Fibroblast of gingiva (primary cell): ENCODE measurements around the gene ZNF511.

Experiments
- DNase-seq: peaks from one replicate; pipeline ENCODE4 v3.0.0-alpha.2; 2011; ENCODE audit warnings: low read depth

ZNF511 gene

DNA sequence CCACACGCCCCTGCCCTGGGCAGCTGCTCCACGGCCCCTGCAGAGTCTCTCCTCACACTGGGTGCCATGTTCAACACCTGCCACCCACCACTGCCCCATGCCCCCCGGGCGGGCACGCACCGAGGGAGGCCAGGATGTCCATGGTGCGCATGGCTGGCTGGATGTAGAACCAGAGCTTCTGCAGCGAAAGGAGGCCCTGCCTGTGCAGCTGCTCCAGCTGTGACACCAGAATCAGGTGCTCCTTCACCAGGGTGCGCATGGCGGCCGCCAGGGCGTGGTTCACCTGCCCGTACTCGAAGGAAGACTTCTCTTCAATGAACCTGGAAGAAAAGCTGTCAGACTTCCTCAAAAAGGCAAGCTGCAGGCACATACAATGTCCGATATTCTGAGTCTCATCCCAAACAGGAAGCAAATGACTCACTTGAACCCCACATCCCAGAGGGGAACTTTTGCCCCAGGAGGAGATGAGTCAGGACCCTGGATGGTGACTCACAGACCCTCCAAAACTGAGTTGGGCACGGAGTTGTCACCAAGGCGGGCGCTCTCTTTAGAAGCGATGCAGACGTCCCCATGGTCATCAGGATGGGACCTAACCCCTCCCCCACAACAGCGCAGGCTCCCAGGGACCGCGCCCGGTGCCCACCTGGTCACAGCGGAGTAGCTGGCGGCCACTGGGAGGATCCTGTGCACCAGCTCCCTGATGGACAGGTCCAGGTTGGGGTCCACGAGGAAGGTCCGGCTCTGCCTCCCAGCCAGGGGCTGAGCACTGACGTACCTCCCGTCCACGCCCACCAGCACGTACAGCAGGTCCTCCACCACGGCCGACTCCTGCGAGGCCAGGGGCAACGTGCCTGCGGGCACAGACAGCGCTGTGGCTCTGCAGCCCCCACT is 15.6 kb upstream of the ZNF511 start:
- DNase-seq, result peak; percentile 21

DNA sequence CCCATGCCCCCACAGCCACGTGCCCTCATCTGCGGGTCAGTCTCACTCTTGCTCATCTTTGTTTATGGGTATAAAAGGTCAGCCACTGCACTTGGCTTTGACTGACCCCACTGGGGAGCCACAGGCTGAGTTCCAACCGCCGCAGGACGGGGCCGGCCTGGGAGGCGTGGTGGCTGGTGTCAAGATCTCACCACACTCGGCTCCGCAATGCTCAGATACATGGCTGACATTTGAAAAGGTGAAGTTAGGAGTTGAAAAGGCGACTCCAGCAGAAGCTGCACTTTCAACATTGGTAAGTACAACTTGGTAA is 14.9 kb upstream of the ZNF511 start:
- no peak for DNase-seq

DNA sequence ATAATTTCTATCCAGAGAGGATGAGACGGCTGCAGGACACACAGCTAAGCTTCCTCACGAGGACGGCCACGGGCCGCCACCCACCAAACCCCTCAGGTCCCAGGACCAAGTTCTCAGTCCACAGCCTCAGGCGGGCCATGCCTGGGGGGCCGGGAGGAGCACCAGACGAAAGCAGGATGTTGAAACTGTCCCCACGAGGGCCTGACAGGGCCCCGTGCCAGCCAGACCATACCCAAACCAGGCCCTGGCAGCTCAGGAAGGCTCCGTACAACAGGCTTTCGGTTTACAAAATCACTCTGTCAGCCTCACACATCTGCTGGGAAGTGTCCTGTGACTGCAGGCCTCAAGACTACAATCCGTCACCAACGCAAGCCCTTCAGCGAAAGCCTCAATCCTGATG is 14.5 kb upstream of the ZNF511 start:
- DNase-seq, result no peak

DNA sequence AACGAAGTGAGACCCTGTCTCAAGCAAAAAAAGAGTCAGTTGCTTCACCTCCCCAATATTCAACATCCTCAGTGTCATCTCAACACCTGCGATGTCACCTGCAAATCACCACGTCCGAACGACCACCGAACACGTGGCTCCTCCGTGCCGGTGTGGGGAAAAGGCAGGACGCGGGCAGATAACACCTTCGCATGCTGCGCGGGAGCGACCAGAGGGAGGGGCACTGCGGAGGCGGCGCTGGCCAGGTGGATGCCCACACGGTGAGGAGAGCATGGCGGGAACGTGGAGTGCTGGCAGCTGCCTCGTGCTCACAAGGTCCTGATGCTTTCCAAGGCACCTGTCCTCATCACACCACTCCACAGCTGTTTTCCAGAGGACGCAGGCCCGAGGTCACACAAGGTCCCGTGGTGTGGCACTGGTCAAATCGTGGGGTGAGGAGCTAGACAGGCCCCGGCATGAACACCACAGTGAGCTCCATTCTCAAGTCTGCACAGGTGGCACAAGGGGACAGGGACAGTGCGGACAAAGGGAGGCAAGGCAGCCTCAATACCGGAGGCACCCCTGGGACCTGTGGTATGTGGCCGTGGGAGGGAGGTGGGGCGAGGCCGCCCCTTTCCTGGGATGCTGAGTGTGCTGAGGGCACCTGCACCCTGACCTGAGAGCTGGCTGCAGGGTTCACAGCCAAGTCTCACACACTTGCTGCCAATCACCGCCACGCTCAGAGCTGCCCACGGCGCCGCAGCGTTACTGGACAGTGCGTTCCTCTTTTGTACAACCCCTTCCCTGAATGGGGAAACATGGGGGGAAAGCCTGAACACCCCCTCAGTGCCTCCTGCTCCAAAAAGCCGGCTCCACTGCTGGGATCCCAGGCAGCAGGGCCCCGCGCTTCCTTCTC is 13.0 kb upstream of the ZNF511 start:
- no peak for DNase-seq

DNA sequence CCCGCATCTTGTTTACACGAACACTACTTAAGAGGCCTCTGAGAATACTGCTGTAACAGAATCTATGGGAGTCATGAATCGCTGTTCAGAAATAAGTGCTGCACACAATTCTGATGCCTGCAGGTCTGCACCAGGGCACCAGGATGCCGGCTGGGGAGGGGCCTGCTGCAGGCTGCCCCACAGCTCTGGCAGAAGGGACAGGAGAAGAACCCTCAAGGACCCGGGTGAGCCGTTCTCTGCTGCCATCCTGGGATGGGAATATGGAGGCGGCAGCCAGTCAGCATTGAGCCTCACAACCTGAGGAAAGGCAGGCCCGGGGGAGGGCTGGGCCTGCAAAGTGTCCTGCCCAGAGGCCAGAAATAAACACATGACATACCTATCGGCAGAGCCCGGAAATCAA is 11.2 kb upstream of the ZNF511 start:
- no peak for DNase-seq

DNA sequence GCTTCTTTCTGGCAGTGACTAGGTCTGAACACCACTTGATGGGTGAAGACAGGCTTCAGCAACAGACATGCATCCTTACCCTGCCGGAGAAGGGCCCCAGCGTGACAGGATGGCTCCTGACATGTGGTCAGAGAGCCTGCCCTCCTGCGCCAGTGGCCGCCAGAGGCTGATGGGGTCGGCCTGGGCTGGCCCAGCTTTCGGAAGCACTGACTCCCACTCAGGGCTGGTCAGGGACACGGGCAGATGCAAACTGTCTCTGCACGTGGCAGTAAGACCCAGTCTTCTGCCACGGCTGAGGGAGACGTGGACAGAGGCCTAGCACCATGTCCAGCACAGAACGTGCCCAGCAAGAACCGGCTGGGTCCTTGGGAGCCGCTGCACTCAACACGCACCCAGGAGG is 10.2 kb upstream of the ZNF511 start:
- no peak for DNase-seq

DNA sequence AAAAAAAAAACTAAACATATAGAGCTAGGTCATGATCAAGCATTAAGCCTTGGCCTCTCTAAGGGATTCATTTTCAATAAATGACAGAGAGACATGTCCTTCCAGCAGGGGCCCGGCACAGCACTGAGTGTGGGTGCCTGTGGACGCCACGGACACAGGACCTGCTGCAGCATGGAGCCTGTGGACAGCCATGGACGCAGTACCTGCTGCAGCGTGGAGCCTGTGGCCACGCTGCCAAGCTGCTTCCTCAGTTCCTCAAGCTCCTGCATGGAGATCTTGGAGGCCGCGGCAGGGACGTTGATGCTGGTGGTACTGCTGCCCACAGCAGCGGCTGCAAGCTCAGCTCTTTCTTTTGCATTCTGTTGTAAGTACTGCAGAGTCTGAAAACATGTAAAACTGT is 9.5 kb upstream of the ZNF511 start:
- DNase-seq, result no peak

DNA sequence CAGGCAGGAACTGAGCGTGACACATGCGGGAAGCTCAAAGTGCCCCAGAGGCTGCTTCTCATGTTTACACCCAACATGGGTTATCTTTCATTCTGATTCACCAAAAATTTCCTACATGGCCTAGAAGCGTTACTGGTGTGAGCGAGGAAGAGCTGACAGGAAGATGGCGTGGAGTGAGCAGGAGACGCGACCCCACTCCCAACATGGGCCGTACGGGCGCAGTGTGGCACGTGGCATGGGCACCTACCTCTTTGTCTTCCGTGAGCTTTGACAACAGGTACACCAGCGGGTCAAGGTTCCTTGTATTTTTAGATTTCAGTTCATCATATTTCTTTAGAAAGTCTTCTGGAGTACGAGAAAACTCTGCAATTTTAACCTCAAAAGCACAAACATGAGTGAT is 9.0 kb upstream of the ZNF511 start:
- DNase-seq, result no peak

DNA sequence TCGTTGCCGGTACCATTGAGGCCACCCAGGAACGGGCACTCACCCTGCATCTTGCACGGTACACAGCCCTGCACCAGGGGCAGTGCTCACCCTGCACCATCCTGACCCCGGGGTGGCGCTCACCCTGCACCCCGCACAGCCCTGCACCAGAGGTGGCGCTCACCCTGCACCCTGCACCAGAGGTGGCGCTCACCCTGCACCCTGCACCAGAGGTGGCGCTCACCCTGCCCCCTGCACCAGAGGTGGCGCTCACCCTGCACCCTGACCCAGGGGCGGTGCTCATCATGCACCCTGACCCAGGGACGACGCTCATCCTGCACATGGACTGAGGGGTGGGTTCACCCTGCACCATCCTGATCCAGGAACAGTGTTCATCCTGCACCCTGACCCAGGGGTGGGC is 6.5 kb upstream of the ZNF511 start:
- DNase-seq, result no peak

DNA sequence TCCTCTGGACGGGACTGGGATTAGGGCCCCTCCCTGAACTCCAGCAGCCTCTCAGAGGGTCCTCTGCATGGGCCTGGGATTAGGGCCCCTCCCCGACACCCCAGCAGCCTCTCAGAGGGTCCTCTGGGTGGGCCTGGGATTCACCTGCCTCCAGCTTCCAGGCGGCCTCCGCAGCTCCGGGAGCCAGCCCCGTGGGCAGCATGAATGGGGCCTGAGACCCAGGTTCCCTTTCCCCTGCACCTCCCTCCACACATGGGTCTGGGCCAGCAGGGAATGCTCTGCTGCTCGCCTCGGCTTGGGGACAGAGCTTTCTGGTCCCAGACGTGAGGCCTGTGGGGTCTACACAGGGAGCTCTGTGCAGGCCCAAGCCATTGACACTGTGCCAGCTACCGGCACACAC is 5.5 kb upstream of the ZNF511 start:
- DNase-seq, result no peak

DNA sequence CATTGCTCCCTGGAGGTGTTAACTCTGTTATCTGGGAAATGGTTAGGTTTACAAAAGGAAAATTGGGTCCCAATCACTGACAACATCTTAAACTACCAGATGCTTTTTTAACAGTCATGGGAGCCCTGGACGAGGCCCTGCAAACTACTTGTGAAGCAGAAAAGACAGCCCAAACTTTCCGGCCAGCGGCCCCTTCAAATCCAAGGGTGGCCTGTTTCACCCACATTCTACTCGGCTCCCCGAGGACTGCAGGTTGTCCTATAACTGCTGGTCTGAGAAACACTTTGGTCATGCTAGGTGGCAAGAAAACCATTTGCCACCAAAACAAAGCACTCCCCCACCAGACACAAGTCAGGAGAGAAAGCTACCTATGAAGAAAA is 2.6 kb upstream of the ZNF511 start:
- no peak for DNase-seq

DNA sequence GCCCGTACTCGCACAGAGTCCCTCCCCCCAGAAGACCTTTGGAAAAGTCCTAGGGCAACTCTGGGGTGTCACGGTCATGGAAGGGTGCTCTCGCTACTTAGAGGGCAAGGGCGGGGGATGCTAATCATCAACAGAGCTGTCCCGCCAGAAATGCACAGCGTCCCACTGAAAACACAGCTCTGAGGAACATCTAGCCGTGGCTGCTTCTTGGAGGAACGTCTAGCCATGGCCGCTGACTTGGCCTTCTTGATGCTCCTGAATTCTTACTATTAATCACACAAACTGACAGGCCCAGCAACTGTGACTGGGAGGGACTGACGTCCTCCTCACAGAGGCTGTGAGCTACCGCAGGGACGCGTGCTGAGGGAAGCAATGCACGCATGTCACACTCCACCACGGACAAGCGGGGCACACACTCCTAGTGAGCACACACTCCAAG is 1.8 kb upstream of the ZNF511 start:
- no peak for DNase-seq

DNA sequence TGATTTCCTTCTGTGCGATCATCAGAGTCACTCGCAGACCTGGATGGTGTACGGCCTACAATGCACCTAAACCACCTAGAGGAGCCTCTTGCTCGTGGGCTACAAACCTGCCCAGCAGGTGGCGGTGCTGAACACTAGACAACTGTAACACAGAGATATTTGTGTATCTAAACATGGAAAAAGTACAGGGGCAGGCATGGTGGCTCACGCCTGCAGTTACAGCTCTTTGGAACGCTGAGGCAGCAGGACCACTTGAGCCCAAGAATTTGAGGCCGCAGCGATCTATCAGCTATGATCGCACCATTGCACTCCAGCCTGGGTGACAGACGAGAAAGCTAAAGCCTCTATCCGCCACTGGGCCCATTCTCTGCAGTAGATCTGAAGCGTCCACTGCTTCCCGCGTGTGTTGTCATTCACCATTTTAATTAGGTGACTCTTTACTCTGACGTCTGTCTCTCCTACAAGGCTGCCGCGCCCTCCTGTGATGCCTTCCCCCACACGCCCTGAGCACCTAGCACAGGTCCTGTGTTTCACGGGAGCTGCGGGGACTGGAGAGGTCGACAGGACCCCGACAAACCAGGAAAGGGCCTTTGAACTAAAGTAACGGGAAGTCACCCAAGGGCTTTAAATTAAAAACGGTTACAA is 816 bp upstream of the ZNF511 start:
- peak; percentile 39 for DNase-seq

DNA sequence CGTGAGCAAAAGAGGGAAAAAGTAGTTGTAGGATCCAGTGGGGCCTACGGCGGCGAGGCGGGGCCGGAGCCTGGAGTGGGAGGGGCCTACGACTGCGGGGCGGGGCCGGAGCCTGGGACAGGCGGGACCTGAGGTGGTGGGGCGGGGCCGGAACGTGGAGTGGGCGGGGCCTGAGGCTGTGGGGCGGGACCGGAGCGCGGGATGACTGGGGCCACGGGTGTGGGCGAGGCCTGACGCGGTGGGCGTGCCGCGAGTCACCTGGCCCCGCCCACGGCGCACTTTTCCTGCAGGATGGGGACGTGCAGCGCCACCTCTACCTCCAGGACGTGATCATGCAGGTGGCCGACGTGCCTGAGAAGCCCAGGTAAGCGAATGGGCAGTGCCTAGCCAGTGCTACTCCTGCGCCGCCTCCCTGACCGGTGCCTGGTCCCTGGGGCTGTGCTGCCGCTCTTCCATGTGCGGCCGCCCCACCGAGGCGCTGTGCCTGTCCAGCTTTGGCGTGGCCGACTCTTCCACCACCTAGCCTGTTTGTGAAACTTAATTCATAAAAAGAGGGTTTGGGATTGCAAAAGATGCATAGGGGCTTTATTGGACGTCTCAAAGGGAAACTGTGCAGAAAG is 496 bp downstream of the ZNF511 start:
- DNase-seq, result peak; percentile 88

DNA sequence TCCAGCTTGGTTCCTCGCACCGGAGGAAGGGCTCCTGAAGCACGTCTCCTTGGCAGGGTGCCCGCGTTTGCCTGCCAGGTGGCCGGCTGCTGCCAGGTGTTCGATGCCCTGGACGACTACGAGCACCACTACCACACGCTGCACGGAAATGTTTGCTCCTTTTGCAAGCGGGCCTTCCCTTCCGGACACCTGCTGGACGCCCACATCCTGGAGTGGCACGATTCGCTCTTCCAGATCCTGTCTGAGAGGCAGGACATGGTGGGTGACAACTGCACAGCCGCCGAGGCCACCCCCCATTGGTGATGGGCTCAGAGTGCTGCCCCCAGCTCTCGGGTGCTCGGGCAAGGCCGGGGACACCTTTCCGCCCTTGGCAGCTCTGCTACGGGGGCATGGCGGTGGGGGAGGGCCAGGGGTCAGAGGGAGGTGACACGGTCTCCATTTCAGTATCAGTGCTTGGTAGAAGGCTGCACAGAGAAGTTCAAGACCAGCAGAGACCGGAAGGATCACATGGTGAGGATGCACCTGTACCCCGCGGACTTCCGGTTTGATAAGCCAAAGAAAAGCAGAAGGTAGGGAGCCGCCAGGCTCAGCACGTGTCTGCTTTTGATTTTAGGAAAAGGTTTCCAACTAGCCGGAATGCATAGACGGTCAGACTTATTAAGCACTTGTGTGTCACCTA is 1.1 kb downstream of the ZNF511 start:
- no peak for DNase-seq

DNA sequence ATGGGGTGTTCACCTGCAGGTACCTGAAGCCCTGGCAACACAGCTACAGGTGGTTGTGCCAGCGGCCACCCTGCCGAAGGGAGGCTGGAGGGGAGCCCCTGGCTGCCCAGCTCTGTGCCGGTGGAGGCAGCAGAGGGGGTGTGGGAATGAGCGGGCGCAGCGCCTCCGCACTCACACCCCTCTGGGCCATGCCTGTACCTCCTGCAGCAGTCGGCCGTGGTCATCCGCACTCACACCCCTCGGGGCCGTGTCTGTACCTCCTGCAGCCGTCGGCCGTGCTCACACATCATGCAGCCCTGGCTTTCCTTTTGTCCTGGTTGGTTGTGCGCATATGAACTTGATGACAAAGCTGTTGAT is 1.7 kb downstream of the ZNF511 start:
- no peak for DNase-seq

DNA sequence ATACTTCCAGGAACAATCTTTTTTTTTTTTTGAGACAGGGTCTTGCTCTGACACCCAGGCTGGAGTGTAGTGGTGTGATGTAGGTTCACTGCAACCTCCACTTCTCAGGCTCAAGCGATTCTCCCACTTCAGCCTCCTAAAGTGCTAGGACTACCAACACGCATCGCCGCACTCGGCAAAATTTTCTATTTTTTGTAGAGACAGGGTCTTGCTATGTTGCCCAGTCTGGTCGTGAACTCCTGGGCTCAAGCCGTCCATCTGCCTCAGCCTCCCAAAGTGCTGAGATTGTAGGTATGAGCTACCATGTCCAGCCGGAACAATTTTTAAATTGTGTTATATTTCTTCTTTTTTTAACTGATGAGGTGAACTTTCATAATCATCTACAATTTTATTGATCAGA is 2.1 kb downstream of the ZNF511 start:
- no peak for DNase-seq

DNA sequence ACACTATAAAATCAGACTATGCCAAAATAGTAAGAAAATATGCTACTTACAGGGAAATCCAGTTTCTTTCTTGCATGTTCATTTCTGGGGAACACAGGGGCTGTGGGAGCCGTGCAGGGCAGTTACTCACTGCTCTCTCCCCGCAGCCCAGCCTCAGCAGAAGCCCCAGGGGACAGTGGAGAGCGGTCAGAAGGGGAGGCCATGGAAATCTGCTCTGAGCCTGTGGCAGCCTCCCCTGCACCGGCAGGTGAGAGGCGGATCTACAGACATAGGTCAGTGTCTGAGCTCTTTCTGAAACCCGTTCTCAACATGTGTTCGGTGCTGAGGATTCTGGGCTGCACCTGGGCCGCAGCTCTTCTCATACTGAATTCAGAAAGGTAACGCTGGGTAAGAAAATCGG is 2.9 kb downstream of the ZNF511 start:
- no peak for DNase-seq

DNA sequence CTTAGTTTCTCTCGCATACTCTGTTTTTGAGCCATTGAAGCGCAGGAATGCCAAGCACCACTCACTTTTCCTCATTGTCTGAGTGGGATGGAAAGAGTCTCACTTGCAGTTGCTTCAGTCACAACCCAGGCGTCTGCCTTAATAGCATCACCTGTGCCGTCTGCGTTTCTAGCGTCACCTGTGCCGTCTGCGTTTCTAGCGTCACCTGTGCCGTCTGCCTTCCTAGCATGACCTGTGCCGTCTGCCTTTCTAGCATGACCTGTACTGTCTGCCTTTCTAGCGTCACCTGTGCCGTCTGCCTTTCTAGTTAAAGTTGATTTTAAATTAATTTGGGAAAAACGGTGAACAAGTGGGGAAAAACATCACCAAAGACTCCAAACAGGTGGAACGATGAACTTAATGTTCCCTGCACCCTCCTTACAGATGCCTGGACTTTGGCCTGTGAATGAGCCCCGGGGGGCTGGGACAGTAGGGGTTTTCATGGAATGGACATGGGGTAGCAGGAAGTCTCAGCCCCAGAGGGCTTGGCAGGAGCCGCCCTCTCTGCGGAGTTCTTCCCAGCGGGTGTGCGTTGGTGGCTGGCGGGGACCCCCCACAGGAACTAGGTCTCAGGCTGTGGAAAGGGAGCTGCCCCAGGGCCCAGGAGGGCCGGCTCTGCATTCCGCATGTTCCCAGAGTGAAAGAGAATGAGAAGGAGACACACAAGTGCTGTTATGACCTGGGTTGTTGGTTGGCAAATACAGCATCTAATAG is 3.5 kb downstream of the ZNF511 start:
- no peak for DNase-seq

DNA sequence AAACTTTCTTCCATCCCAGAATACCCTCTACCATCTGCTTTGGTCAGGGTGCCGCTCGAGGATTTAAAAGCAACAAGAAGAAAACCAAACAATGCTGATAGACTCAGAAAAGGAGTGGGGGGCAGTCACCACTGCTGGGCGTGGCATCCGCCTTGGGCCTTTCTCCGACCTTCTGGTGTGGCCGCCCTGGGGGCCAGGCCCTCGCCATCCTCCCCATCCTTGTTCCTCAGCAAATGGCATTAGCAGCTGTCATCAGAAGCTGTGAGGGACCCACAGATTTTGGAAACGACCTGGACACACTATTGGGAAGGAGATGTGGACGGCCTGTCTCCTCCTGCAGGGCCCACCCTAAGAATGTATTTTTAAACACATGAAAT is 4.0 kb downstream of the ZNF511 start:
- DNase-seq, result no peak

DNA sequence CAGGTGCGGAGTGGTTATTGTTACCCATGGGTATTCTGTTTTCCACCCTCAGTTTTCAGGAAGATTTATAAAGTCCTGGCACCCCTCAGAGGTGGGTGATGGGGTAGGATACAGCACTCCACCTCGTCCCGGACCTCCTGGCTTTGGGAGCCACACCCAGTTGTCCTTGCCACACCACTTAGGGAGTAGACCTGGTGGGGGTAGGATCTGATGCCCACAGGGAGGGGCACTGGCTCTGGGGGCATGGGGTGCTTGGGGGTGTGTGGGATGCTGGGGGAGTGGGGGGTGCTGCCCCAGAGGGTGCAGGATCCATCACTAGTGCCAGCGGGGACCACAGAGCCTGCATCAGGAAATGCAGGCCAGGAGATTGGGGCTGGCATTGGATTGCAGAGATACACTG is 4.5 kb downstream of the ZNF511 start:
- DNase-seq, result no peak
